ENCODE results near the gene FMNL2.

FMNL2 gene

DNA sequence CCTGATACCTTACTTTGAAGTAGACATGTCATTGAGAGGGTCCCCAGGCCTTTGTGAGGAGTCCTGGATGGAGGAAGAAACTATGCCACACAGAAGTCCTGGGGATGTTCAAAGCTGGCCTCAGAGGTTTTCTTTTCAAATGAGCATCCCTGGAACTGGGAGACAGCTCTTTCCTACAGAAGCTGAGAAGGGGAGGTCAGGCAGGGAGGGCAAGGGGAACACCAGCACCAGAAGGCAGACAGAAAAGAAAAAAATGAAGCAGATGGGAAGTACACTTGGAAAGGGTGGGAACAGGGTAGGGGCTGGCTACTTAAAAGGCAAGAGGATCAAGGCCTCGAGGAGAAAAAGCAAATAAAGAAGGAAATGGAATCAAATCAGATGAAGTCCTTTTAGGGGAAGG, 120.0 kb downstream of the FMNL2 start:
- no peak overlapping the region for H3K27ac ChIP-seq
- TF ChIP-seq, protein P1, sequence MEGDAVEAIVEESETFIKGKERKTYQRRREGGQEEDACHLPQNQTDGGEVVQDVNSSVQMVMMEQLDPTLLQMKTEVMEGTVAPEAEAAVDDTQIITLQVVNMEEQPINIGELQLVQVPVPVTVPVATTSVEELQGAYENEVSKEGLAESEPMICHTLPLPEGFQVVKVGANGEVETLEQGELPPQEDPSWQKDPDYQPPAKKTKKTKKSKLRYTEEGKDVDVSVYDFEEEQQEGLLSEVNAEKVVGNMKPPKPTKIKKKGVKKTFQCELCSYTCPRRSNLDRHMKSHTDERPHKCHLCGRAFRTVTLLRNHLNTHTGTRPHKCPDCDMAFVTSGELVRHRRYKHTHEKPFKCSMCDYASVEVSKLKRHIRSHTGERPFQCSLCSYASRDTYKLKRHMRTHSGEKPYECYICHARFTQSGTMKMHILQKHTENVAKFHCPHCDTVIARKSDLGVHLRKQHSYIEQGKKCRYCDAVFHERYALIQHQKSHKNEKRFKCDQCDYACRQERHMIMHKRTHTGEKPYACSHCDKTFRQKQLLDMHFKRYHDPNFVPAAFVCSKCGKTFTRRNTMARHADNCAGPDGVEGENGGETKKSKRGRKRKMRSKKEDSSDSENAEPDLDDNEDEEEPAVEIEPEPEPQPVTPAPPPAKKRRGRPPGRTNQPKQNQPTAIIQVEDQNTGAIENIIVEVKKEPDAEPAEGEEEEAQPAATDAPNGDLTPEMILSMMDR (IDR thresholded peaks at IDR 0.05) = no peak
- no peak for TF ChIP-seq ZFX (IDR thresholded peaks at IDR 0.05; ENCODE audit: borderline replicate concordance)

DNA sequence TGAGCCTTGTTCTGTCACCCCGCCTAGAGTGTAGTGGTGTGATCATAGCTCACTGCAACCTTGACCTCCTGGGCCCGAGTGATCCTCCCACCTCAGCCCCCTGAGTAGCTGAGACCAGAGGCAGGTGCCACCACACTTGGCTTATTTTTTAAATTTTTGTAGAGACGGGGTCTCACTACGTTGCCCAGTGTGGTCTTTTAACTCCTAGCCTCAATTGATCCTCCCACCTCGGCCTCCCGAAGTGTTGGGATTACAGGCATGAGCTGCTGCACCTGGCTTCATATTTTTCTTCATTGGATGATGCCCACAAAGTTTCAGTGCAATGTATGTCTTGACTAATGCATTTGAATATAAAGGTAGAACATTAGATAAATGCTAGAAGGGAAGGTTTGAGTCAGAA, 120.8 kb downstream of the FMNL2 start:
- H3K27ac ChIP-seq = no peak overlapping the region
- TF ChIP-seq, protein P1 (IDR thresholded peaks at IDR 0.05) = no peak
- no peak for TF ChIP-seq ZFX (IDR thresholded peaks at IDR 0.05; ENCODE audit: borderline replicate concordance)

DNA sequence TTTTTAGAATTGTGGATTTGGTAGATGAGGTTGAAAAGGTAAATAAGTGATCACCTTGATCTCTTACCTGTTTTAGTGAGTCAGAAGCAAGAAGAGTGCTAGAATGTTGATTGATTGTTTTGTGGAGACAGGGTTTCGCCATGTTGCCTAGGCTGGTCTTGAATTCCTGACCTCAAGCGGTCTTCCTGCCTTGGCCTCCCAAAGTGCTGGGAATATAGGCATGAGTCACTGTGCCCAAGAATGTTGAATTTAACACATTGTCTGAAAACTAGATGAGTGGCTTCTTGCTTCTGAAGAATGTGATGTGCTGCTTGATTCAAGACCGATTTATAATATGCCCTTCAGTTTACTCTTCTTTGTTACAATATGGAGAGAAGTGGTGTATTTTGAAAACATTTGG, 121.3 kb downstream of the FMNL2 start:
- no peak overlapping the region for H3K27ac ChIP-seq
- TF ChIP-seq, protein P1 (IDR thresholded peaks at IDR 0.05) = no peak
- TF ChIP-seq ZFX (IDR thresholded peaks at IDR 0.05; ENCODE audit: borderline replicate concordance) = no peak

DNA sequence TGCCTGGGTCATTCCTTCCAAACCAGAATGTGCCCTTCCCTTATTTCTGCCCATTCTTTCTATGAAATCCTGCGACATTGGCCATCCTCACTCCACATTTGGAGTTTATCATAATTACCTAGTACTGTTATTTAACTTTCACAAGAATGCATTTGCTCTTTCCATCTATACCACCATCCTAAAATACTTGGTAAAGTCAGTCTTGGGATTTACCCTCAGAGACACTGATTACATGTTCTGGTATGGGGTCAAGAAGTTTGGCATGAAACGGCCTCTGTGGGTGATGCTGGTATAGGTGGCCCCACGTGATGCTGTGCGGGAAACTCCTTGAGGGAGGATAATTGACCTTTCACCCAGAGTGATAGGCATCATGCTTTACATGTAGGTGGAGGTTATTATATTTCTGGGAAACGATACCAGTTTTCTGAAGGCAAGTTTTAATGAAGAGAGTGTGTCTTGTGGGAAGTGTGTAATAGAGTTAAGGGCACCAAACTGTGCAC, 123.5 kb downstream of the FMNL2 start:
- TF ChIP-seq ZFX (IDR thresholded peaks at IDR 0.05; ENCODE audit: borderline replicate concordance) = no peak
- TF ChIP-seq, protein P1 (IDR thresholded peaks at IDR 0.05) = no peak
- no peak overlapping the region for H3K27ac ChIP-seq

DNA sequence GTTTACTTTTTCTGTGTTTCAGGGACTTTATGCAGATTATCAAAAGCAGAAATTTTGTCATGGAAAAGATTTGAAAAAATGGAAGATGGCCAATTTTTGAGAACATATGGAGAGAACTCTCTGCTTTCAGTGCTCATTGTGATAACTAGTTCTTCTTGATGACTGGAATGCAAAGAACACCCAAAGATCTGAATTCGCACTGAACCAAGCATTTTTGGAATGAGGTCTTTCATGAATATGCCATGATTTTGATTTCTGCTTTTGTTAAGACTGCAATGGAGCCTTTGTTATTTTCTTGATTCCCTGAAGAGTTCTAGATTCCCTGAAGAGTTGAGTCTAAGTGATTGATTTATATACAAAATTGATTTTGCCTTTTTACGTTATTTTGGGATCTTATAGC, 124.1 kb downstream of the FMNL2 start:
- H3K27ac ChIP-seq = no peak overlapping the region
- TF ChIP-seq ZFX (IDR thresholded peaks at IDR 0.05; ENCODE audit: borderline replicate concordance) = no peak
- TF ChIP-seq, protein P1 (IDR thresholded peaks at IDR 0.05) = no peak

DNA sequence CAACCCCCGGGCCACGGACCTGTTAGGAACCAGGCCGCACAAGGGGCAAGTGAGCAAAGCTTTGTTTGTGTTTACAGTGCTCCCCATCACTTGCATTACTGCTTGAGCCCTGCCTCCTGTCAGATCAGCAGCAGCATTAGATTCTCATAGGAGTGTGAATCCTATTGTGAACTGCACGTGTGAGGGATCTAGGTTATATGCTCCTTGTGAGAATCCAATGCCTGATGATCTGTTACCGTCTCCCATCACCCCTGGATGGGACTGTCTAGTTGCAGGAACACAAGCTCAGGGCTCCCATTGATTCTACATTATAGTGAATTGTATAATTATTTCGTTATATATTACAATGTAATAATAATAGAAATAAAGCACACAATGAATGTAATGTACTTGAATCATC, 125.6 kb downstream of the FMNL2 start:
- TF ChIP-seq, protein P1 (IDR thresholded peaks at IDR 0.05) = no peak
- no peak overlapping the region for H3K27ac ChIP-seq

DNA sequence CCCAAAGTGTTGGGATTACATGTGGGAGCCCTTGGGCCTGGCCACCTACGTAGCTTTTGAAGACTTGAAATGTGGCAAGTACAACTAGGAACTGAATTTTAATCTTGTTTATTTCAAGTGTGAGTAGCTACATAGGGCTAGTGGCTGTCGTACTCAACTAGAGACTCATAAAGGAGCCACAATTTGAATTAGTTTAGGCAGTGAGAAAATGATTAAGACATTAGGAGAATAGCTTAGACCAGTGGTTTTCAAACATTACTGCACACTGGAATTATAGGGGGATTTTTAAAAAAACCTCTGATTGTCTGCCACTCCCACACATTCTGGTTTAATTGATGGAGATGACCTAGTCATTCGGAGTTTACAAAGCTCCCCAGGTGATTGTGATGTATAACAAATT, 127.1 kb downstream of the FMNL2 start:
- no peak for TF ChIP-seq ZFX (IDR thresholded peaks at IDR 0.05; ENCODE audit: borderline replicate concordance)
- TF ChIP-seq, protein P1 (IDR thresholded peaks at IDR 0.05) = no peak
- no peak overlapping the region for H3K27ac ChIP-seq
